ENCODE data around the gene C1QTNF8.

C1QTNF8 gene, protein sequence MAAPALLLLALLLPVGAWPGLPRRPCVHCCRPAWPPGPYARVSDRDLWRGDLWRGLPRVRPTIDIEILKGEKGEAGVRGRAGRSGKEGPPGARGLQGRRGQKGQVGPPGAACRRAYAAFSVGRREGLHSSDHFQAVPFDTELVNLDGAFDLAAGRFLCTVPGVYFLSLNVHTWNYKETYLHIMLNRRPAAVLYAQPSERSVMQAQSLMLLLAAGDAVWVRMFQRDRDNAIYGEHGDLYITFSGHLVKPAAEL

DNA sequence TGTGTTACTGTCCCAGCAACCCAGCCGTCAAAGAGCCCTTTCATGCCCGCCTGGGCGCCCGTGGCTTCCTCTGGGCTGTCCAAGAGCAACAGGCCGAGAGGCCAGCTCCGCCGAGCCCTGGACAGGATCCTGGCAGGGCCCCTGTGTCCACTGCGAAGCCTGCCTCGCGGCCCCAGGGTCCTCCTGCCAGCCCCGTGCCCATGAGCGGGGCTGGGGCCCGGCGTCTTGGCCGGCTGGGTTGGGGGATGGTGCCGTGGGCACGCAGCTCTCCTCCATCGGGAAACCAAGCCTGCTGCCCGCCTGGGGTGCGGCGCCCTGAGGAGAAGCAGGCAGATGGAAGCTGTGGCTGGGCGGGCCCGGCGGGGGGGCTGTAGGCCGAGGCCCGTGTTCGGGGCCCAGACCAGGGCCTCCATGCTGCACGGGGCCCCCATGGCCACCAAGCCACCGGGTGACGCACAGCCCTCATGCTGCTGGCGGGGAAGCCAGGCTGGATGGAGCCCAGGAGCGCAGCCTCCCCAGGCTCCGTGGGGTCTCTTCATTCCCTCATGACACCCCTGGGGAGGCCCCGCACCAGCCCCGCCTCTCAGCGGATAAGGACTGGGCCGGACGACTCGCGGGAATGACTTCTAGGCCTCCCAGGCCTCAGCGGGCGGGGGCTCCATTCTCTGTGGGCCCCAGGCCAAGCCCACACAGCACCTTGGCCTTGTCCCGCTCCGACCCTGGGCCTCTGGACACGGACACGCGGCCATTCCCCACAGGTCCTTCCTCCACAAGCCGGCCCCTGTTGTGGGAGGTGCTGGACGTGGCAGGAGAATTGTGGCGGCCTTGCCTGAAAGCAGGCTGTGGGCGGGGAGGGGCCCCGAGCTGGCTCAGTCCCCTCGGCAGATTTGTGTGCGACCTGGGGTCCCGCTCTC is at the start of gene C1QTNF8:
C1QTNF8 (minus strand) TSS at position 76 of the 914 bp plus-strand sequence. CDS start 1,322 bp downstream, outside the sequence.
- DNase-seq: no peak

DNA sequence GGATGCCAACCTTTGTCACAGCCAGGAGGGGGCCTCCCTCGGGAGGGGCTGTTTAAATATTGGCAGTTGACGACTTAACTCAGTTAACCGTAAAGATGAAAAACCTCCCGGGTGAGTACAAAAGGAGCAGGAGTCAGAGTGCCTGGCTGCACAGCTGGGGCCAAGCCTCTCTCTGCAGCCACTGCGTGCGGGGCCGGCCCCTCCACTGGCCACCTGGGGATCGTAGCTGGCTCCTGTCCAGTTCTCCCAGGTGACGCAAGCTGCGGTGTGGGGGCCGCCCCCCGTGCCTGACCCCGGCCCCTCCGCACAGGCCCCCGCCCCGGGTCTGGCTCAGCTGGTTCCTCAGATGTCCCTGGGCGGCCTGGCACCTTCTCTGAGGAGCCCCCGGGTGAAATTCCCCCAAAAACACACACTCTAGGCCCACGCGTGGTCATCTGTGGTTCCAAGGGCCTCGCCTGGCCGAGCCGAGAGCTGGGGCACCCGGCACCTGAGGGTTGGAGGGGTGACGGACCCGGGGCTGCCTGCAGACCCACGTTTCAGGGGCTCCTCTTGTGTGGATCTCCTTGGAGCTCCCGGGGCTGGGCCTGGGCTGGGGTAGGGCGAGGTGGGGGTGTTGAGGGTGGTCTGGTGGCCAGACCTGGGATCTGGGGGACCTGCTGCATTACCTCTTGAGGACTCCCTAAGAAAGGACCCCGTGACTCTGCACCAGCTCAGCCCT is 49.5 kb upstream of the C1QTNF8 start:
- no peak for DNase-seq

DNA sequence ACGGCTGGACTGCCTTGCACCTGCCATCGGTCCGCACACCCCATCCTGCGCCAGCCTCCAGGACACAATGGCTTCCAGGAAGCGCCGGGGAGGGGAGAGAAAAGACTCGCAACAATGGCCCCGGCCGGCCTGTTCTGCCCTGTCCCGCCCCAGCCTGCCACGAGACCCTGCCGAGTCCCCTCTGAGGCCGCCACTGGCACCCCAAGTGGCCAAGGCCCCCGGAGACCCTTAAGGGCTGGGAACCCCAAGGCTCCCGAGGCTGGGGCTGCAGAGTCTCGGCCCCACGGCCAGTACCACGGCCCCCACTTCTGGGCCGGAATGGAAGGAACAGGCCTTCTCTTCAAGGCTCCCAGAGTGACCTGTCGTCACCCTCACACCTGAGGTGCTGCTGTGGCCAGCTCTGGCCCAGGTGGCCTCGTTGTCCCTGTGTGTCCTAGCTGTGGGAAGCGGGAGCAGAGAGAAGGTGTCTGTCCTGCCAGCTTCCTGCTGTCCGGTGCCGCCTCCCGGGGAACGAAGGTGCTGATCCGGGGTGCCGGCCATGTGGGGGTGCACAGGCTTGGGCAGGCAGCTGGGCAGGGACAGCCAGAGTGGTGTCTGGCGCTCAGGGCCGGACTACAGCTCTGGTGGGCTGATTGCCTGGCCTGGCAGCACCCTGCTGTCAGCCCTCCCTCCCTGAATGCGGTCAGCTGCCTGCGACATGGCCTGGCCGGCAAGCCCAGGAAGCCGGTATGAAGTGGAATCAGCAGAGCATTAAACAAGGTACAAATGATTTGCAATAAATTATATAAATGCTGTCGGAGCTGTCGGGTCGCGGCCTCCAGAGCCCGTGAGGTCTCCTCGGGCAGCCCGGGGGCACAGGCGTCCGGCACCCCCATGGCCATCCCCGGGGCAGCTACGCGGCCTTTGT is 48.7 kb upstream of the C1QTNF8 start:
- DNase-seq: no peak

DNA sequence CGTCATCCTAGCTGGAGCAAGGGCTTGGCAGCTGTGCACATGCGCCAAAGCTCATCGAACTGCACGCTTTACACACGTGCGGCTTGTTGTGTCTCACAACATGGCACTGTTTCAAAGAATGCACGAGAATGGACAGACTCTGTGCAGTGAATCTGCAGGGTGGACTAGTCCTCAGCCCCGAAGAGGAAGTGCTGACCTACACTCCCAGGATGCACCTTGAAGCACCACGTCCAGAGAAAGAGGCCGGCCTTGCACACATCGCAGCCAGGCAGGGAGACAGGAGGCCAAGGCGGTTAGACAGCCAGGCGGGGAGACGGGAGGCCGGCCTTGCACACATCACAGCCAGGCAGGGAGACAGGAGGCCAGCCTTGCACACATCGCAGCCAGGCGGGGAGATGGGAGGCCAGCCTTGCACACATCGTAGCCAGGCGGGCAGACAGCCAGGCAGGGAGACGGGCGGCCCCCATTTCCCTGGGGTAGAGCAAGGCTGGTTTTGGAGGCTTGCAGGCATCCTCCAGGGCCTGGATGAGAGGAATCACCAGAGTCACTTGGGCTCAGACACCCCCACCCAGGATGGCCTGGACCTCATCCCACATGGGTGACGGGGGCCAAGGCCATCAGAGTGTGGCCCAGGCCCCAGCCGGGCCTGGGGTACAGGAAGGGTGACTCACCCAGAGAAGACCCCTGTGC is 47.9 kb upstream of the C1QTNF8 start:
- DNase-seq: no peak

DNA sequence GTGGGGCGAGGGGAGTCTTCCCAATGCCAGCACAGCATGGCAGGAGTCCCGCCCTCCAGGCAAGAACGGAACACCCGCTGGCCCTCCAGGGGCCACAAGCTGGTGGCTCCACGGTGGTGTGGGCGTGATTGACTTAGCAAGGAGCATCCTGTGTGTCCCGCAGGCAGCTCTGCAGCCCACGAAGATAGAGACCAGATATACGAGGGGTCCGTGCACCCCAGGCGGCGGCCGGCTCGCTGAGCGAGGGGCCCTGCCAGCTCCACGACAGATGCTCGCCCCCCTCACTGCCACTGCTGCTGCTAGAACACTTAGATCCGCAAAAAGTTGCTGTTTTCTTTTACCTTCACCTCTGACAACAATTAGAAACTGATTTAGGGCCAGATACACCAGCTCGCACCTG is 46.9 kb upstream of the C1QTNF8 start:
- DNase-seq: no peak

DNA sequence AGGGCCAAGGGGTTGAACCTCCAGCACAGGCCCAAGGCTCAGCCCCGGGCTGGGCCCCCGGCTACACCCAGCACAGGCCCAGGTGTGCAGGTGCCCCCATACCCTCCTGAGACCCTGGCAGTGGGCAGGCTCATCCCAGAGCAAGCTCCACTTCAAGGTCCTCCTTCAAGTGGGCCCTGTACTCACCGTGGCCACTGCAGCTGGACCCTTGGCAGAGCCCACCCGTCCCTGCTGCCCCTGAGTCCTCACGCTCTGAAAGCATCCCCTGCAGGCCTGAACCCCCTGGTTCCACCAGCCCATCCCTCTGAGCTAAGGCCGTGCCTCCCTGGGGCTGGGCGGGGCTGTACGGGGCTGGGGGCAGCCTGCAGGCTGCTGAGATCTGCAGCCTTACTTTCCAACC is 45.7 kb upstream of the C1QTNF8 start:
- DNase-seq: no peak

DNA sequence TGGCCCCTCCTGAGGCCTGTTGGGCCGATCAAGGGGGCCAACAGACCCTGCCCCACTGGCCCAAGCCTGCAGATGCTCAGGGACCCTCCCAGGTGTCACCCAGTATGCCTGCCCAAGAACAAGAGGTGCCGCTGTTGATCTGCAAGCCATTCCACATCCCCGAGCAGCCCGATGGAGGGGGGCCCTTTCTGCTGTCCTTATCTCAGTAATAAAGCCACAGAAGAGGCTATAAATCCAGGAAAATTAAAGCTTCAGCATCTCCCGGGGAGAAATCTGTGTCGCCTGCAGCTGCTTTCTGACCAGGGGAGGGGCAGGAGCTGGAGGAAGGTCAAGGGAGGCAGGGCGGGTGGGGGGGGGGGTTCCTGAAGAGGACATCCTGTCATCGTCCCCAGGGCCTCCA is 45.1 kb upstream of the C1QTNF8 start:
- DNase-seq: no peak

DNA sequence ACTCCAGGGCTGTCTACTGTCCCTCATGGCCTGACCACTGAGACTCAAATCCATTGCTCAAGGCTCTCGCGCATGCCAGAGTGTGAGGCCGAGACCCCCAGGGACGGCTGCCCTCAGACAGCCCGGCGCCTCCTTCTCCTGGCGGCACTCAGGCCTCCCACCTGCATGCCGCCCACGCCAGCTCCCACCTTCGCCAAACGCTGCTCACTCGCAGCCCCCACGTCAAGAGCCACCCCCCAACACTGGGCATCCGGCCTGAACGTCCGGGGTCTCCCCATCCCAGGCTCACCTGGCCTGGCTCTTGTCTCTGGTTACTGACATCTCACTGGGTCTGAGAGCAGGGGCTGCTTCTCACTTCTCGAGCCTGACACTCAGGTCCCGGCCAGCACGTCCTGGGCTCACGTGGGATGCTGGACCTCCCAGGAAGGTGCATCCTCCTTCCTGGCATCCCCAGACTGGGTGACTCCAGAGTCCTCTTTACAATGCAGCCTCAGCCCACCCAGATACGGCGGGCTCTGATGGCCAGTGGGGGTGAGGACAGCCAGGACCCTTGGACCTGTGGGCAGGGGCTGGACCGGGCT is 44.6 kb upstream of the C1QTNF8 start:
- no peak for DNase-seq

DNA sequence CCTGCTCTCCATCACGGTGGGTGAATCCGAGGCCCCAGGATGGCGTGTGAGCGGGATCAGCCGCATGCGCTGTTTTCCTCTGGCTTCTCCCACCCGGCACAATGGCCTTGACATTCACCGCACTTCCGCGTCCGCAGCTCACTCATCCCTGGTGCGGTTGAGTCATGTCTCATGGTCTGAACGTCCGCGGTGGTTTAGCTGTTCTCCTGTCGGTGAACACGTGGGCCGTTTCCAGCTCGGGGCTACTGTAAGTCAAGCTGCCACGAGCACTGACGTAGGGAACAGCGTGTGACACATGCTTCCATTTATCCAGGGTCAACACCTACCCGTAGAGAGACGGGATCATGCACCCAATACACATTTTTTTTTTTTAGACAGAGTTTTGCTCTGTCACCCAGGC is 41.6 kb upstream of the C1QTNF8 start:
- no peak for DNase-seq

DNA sequence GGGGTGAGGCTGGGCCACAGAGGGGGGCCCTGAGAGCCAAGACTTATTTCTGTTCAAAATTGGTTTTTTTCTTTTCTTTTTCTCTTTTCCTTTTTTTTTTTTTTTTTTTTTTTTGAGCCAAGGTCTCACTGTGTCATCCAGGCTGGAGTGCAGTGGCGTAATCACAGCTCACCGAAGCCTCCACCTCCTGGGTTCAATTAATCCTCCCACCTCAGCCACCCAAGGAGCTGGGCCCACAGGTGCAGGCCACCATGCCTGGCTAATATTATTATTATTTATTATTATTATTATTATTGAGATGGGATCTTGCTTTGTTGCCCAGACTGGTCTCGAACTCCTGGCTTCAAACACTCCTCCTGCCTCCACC is 39.4 kb upstream of the C1QTNF8 start:
- DNase-seq: no peak

DNA sequence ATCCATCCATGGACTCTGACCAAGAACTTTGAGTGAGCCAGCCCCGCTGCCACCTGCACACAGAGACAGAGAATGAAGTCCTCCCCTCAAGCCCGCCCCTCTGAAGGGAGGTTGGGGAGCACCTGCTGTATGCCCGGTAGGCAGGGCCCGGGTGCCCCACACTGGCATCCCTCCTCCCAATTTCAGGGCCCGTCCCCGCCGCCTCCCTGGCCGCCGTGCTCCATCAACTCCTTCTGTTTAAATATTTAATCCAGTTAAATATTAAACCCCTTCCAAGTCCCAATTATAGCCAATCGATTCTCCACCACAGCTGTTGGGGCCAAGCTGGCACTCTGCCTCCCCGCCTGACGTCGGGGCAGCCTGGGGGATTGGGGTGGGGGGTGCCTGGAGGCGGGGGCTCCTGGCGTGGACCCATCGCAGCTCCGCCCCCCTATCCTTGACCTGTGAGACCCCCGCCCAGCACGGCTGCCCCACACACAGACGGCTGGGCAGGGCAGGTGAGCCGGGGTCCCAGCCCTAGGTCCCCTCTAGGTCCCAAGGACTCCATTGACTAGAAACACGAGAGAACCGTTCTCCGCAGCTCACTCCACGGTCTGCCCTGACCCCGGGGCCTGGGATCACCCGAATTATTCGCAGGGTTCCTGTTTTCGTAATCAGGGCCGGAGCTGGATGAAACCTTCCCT is 38.9 kb upstream of the C1QTNF8 start:
- DNase-seq: no peak

DNA sequence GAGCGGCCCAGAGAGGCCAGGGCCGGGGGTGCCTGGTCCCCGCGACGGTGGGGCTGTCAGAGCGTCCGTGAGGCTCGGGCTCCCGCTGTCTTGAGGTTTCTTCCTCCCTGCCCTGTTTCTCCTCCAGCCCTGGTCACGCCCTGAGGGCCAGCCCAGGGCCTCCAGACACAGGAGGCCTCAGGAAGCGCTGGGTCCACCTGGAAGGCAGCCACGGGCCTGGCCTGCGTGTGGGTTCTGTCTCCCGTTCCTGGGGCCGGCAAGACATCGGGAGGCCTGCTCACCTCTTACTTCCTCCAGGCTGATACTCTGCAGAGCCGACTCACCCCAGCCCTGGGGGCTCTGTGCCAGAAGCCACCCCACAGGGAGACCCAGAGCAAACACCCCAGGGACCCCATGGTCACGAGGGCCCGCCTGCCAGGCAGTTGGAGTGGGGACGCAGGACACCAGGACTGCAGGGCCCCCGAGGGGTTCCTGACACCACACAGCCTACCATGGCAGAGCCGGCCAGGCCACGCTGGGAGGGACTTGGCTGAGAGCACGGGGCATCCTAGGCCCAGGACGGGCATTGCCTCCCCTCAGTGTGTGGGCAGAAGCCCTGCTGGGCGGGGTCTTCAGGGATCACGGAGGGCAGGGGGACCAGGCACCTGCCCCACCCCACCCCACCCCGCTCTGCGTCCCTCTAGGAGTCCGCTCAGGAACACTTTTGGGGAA is 37.9 kb upstream of the C1QTNF8 start:
- DNase-seq: no peak

DNA sequence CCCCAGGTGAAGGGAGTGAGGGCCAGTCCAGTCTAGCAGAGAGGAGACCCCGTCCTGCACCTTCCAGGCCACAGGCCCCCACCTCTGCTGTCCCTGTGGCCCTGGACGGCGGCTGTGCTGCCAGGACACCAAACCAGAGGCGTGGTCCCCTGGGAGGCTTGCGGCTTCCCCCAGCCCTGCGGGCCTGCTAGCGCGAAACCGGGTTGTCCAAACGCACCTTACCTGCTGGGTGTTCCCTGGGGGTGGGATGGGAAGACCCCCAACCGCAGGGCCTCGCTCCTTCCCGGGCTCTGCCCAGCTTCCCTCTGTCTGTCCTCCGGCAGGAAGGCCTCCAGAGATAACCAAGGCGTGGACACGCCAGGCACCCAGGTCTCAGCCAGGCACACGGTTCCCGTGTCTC is 37.2 kb upstream of the C1QTNF8 start:
- no peak for DNase-seq

DNA sequence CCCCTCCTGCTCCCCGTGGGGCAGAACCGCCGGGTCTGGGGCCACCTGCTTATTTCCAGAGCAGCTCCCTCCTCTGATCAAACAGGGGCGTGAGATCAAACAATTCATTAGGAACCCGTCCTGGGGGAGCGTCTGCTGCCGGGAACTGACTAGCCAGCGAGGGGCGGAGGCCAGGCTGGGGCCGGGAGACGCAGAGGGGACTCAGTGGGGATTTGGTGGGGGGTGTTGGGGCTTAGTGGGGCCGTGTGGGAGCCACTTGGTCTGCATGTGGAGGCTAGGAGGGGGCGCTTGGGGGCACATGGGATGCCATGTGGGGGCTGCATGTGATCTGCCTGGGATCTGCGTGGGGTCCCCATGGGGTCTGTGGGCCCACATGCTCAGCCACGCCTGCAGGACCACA is 36.4 kb upstream of the C1QTNF8 start:
- no peak for DNase-seq

DNA sequence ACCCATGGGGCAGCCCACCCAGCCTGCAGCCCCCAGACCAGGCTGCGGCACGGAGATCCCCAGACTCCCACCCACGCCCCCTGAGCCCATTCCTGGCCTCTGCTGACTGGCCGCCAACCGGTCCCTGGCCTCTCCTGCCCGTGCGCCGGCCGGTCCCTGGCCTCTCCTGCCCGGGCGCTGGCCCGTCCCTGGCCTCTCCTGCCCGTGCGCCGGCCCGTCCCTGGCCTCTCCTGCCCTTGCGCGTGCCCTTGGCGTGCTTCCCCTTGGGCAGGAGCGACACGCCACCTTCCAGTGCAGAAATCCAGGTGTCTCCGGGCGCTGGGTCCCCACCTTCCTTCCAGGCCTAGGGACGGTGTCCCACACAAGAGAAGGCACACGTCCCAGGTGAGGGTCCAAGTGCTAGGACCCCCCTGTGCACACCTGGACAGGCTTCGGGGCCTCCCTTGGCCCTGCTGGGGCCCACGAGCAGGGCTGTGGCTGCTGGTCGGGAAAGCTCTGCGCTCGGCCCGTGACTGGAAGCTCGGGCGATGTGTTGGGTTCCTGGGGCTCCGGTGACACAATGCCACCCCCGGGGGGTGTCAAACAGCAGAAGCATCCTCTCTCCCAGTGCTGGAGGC is 35.4 kb upstream of the C1QTNF8 start:
- no peak for DNase-seq

DNA sequence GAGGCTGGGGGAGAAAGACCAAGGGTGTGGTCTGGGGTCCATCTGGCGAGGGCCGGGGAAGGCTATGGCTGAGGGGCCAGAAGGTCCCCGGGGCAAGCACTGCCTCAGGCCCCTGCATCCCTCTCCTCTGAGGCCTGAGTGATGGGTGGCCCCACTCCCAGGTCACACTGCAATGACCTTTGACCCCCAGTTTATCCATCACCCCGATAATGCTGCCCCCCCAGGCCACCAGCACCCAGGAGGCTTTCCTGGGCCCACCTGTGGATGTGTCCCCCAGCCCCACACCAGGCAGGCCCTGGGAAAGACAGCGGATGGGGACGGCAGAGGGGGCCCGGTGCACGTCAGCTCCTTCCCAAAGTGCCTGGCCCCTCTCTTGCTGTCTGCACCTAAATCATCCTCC is 34.3 kb upstream of the C1QTNF8 start:
- no peak for DNase-seq

DNA sequence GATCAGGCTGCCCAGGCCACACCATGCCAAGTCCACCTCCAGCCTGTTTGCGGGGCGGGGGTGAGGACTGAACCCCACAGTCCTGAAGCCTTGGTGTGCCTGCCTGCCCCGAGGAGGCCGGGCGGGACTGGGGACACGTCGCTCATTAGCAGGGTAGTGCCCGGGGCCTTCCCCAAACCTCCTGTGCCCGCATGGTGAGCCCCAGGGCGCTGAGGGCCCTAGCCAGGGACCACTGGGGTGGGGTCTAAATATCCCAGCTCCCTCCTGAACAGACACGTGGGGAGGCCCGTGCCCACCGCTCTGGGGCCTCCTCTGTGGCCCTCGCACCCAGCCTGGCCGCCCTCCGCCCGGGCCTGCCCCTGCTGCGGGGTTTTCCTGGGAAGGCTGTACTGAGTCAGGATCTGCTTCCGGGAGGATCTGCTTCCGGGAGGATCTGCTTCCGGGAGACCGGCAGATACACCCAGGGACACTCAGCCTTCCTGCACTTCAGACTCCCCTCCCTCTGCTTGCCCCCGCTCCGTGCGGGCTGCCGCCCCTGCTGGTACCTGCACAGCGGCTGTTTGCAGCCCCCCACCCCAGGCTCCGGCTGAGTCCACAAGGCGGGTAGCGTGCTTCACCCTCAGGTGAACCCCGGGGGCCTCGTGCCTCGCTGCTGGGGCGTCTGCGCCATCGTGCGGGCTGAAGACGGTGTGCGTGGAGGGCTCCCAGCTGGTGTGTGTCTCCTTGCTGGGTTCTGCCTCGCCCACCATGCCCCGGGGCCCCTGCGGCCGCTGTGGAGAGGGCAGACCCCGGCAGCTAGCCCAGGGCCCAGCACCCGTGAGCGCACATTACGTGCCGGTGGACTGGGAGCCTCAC is 33.3 kb upstream of the C1QTNF8 start:
- no peak for DNase-seq

DNA sequence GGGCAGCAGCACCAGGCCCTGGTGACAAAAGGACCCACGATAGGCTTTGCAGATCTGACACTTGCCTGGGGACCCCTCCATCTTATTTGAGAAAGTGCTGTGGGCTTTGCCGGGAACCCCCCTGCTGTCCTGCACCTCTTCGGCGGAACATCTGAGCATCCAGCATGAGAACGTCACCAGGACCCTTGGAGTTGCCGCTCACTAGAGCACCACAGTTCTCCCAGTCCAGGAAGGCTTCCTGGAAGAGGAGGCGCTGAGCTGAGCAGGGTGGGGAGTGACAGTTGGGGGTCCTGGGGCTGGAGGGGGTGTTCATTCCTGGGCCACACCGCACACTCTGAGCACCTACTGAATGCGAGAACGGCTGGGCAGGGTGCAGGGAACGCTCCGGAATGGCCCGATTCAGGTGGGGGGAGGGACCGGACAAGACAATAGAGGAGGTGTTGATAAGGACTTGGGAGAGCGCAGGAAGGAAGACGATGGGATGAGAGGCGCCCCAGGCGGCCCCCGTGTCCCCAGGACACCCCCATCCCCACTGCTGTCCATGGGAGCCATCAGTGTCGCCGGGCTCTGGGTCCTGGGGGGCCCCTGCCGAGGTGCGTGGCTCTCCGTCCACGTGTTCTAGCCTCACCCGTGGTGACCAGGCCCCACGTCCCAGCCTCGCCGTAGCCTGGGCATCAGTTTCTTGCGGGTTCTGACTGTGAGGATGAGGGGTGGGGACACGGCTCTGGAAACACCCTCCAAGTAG is 32.1 kb upstream of the C1QTNF8 start:
- DNase-seq: no peak

All from NCI-H2227 treated with DMSO at 0.1 percent for 48 hours (cell line).